SK-N-SH (cell line): ENCODE results near the gene CRK. TPM values are rescaled to one million over a fixed set of nuclear protein-coding genes. Genes with fewer than 3 reads are reported as not detected.

ENCODE experiments used
- CTCF ChIA-PET: fragments of 300-600, 350-600 bp; formaldehyde crosslinking; extraction: SDS; loops from one replicate; lab custom pipeline; 2021; lab: Yijun Ruan, JAX
- POLR2A ChIA-PET: fragments of 350-600 bp; sonication (Branson Sonifier 250); formaldehyde crosslinking; extraction: SDS; loops from one replicate; lab custom pipeline; 2020; ENCODE audit warnings: antibody characterized with exemption, inconsistent platforms; lab: Yijun Ruan, JAX
- DNase-seq: peaks from one replicate; pipeline ENCODE4 v3.0.0; 2012
- H2AFZ ChIP-seq: fragments of 200-600 bp; sonication (generic); 2 replicates; pipeline ENCODE4 v1.8.1; 2016; ENCODE audit warnings: antibody characterized with exemption, mild to moderate bottlenecking, low read depth
- H3F3A ChIP-seq: fragments of 200-600 bp; sonication (generic); replicated peaks from 2 replicates; pipeline ENCODE3; 2016; ENCODE audit warnings: antibody characterized with exemption, mild to moderate bottlenecking; ENCODE audit not compliant: insufficient read depth
- H3K27ac ChIP-seq, 2 experiments: fragments of 200-500 bp in 1 of 2; fragments of 200-600 bp in 1 of 2; sonication (Bioruptor generic) in 1 of 2; sonication (generic), shearing (Covaris generic) in 1 of 2; 2 replicates each; pipeline versions ENCODE4 v1.5.1 to v1.6.1; 2014 to 2016; ENCODE audit warnings: low read depth in 2 of 2, inconsistent platforms in 1 of 2, low read length in 1 of 2, mild to moderate bottlenecking in 1 of 2, mixed read lengths in 1 of 2
- H3K27me3 ChIP-seq: fragments of 200-600 bp; sonication (generic), shearing (Covaris generic); 2 replicates; pipeline ENCODE4 v1.6.1; 2016; ENCODE audit warnings: mixed run types; ENCODE audit not compliant: insufficient read depth
- H3K36me3 ChIP-seq, 2 experiments: fragments of 200-500 bp in 1 of 2; fragments of 200-600 bp in 1 of 2; sonication (Bioruptor generic) in 1 of 2; sonication (generic) in 1 of 2; replicated peaks in 1 of 2; 2 replicates each; pipeline versions ENCODE3 to v1.5.1; 2014 to 2016; ENCODE audit warnings: low read length in 1 of 2, mild to moderate bottlenecking in 1 of 2; ENCODE audit not compliant: insufficient read depth in 2 of 2, control insufficient read depth in 1 of 2
- H3K4me1 ChIP-seq, 2 experiments: fragments of 200-500 bp in 1 of 2; fragments of 200-600 bp in 1 of 2; sonication (Bioruptor generic) in 1 of 2; sonication (generic), shearing (Covaris generic) in 1 of 2; 2 replicates each; pipeline versions ENCODE4 v1.5.1 to v1.6.1; 2014 to 2016; ENCODE audit warnings: low read depth in 1 of 2, low read length in 1 of 2, mixed run types in 1 of 2; ENCODE audit not compliant: insufficient read depth in 2 of 2, control insufficient read depth in 1 of 2
- H3K4me2 ChIP-seq: fragments of 200-600 bp; sonication (generic), shearing (Covaris generic); 2 replicates; pipeline ENCODE4 v1.6.1; 2017; ENCODE audit warnings: mixed run types
- H3K4me3 ChIP-seq, 2 experiments: fragments of 200-500 bp in 1 of 2; fragments of 200-600 bp in 1 of 2; sonication (Bioruptor generic) in 1 of 2; sonication (generic), shearing (Covaris generic) in 1 of 2; 2 replicates each; pipeline versions ENCODE4 v1.5.1 to v1.8.1; 2014 to 2016; ENCODE audit warnings: low read depth in 2 of 2, inconsistent platforms in 1 of 2, low read length in 1 of 2, mild to moderate bottlenecking in 1 of 2, mixed read lengths in 1 of 2, moderate library complexity in 1 of 2
- H3K79me2 ChIP-seq: fragments of 200-600 bp; sonication (generic); 2 replicates; pipeline ENCODE4 v1.8.1; 2017; ENCODE audit warnings: mild to moderate bottlenecking; ENCODE audit not compliant: insufficient read depth
- H3K9ac ChIP-seq: fragments of 200-600 bp; sonication (generic); 2 replicates; pipeline ENCODE4 v1.6.1; 2017; ENCODE audit warnings: mixed run types
- H3K9me2 ChIP-seq: fragments of 200-600 bp; sonication (generic); 2 replicates; pipeline ENCODE4 v1.6.1; 2017; ENCODE audit warnings: mixed run types
- H3K9me3 ChIP-seq: fragments of 200-600 bp; sonication (generic); 2 replicates; pipeline ENCODE4 v1.6.1; 2017; ENCODE audit warnings: mixed run types, mild to moderate bottlenecking, moderate library complexity
- H4K20me1 ChIP-seq: fragments of 200-600 bp; sonication (generic); 2 replicates; pipeline ENCODE4 v1.6.1; 2017; ENCODE audit warnings: mild to moderate bottlenecking, mixed run types; ENCODE audit not compliant: insufficient read depth
- ELF1 ChIP-seq: IDR thresholded peaks from 2 replicates; pipeline ENCODE4 v1.4.0; 2012
- GABPA ChIP-seq: IDR thresholded peaks from 2 replicates; pipeline ENCODE4 v1.4.0; 2012; ENCODE audit warnings: low read depth, mild to moderate bottlenecking
- MXI1 ChIP-seq: IDR thresholded peaks from 2 replicates; pipeline ENCODE4 v1.6.1; 2012; ENCODE audit warnings: mild to moderate bottlenecking, low read depth, low read length, improper control_type of control experiment
- NFIC ChIP-seq: IDR thresholded peaks from 2 replicates; pipeline ENCODE4 v1.4.0; 2012; ENCODE audit warnings: borderline replicate concordance
- PBX3 ChIP-seq: IDR thresholded peaks from 2 replicates; pipeline ENCODE4; 2012
- POLR2AphosphoS5 ChIP-seq: IDR thresholded peaks from 2 replicates; pipeline ENCODE4 v1.6.1; 2012; ENCODE audit warnings: low read depth, low read length
- REST ChIP-seq: IDR thresholded peaks from 2 replicates; pipeline ENCODE4 v1.6.1; 2012; ENCODE audit warnings: mild to moderate bottlenecking, low read depth, low read length, moderate library complexity
- RFX5 ChIP-seq: IDR thresholded peaks from 2 replicates; pipeline ENCODE4 v1.6.1; 2012; ENCODE audit warnings: mild to moderate bottlenecking, improper control_type of control experiment, low read length
- RXRA ChIP-seq: IDR thresholded peaks from 2 replicates; pipeline ENCODE4 v1.4.0; 2012; ENCODE audit warnings: low read depth, mild to moderate bottlenecking, borderline replicate concordance
- SIN3A ChIP-seq: IDR thresholded peaks from 2 replicates; pipeline ENCODE4 v1.6.1; 2012; ENCODE audit warnings: low read depth, mild to moderate bottlenecking, low read length, moderate library complexity, borderline replicate concordance
- TAF1 ChIP-seq: IDR thresholded peaks from 2 replicates; pipeline ENCODE4 v1.6.1; 2012; ENCODE audit warnings: low read depth, mild to moderate bottlenecking, low read length, moderate library complexity, borderline replicate concordance
- TEAD4 ChIP-seq: IDR thresholded peaks from 2 replicates; pipeline ENCODE4 v1.4.0; 2012; ENCODE audit warnings: mild to moderate bottlenecking, borderline replicate concordance; ENCODE audit not compliant: insufficient read depth
- USF2 ChIP-seq: fragments of 150-350 bp; IDR thresholded peaks from 2 replicates; pipeline ENCODE4 v1.6.1; 2017; ENCODE audit warnings: antibody characterized with exemption, low read length, low read depth, borderline replicate concordance
- ZBTB33 ChIP-seq: IDR thresholded peaks from 2 replicates; pipeline ENCODE4 v1.4.0; 2012; ENCODE audit warnings: low read depth, borderline replicate concordance
- WGBS: methylation state at CpG from one replicate; pipeline ENCODE4 v1.1.6; 2017; ENCODE audit warnings: low lambda C conversion rate; 5-methylcytosine and 5-hydroxymethylcytosine counted together
- polyA plus RNA-seq, 3 experiments: library from polyadenylated mRNA; depleted of rRNA; stranded (reverse); fragments of >200 nt; gene quantifications; 2 replicates each; pipeline ENCODE4 v1.2.3, GENCODE V29; 2012

CRK gene
- polyA plus RNA-seq, 1 of the 3 experiments (the other 2 are of a cell fraction) = 50.7 TPM

- TF ChIP-seq POLR2AphosphoS5 = no peak
- no peak for TF ChIP-seq MXI1
- TF ChIP-seq TAF1 = no peak
- TF ChIP-seq TEAD4 = no peak
Observed at GRCh38 chr17:1473841-1474240, 17.8 kb upstream of the CRK start (continued).

- Histone ChIP-seq H3K4me3 (no peak overlapping the region), H3K27ac (no peak overlapping the region), H2AFZ (no peak overlapping the region), H3K4me2 (no peak overlapping the region), H3K36me3 (peaks cover 35 to 46% of the 10 kb centered on the region in 2 experiments), H4K20me1 (no peaks in the 10 kb centered on the region), H3K9me3 (no peaks in the 10 kb centered on the region), H3K9me2 (no peaks in the 10 kb centered on the region), H3K9ac (no peak overlapping the region), H3K27me3 (no peaks in the 10 kb centered on the region), H3K79me2 (no peaks in the 10 kb centered on the region; the same call in 1 of the 2 replicates), H3F3A (no peaks in the 10 kb centered on the region), H3K4me1 (no peaks in the 10 kb centered on the region)
- ChIA-PET POLR2A (interaction anchor here (1.2 kb wide), 1 partner anchor 14 kb away, joined by 5 read pairs; no protein-coding TSS in a partner anchor), CTCF (no interaction called here)
- TF ChIP-seq PBX3 (no peak), USF2 (no peak), NFIC (no peak), MXI1 (no peak)
- WGBS = 82% methylated on average over 11 of the region's 11 CpGs
- DNase-seq = no peak
Observed at GRCh38 chr17:1473170-1473569, 17.1 kb upstream of the CRK start.

GRCh38 chr17:1471911-1472821 lies 16.1 kb upstream of the CRK start:
- Histone ChIP-seq H3K9ac (no peak overlapping the region), H3K9me2 (no peaks in the 10 kb centered on the region), H3K27me3 (no peaks in the 10 kb centered on the region), H3K27ac (no peak overlapping the region), H3K9me3 (no peaks in the 10 kb centered on the region), H3K4me3 (no peak overlapping the region), H2AFZ (no peak overlapping the region), H3K4me1 (no peaks in the 10 kb centered on the region), H3K4me2 (no peak overlapping the region), H3K79me2 (no peaks in the 10 kb centered on the region; the same call in 1 of the 2 replicates), H3F3A (no peaks in the 10 kb centered on the region), H4K20me1 (no peaks in the 10 kb centered on the region), H3K36me3 (peaks cover 34 to 42% of the 10 kb centered on the region in 2 experiments)
- no peak for DNase-seq
- ChIA-PET CTCF (interaction anchor here (1.0 kb wide), 1 partner anchor 107 kb away, joined by 3 read pairs; no protein-coding TSS in a partner anchor), POLR2A (interaction anchor here (1.2 kb wide), 1 partner anchor 13 kb away, joined by 5 read pairs; no protein-coding TSS in a partner anchor)
- no peak for TF ChIP-seq TAF1
- no peak for TF ChIP-seq GABPA
- TF ChIP-seq RXRA = no peak
- TF ChIP-seq TEAD4 = no peak
- TF ChIP-seq USF2 = no peak
- no peak for TF ChIP-seq SIN3A
- TF ChIP-seq REST = no peak
- TF ChIP-seq RFX5 = no peak
- no peak for TF ChIP-seq ZBTB33
- TF ChIP-seq ELF1 = no peak
- 96% methylated on average over 31 of the region's 42 CpGs for WGBS
